GM21423 (cell line): Measurements from ENCODE around the gene TPTE.
"Not testable (repeated sequence)": the region's sequence is repeated elsewhere in the genome, so short reads cannot be mapped to it uniquely, and the experiment has no call there.

ENCODE experiments used
- ATAC-seq: cut with Tn5 transposase; IDR thresholded peaks from one replicate; pipeline ENCODE4 v1.9.1; 2021; ENCODE audit warnings: mild to moderate bottlenecking, moderate library complexity; ENCODE audit not compliant: unreplicated experiment

TPTE gene

DNA sequence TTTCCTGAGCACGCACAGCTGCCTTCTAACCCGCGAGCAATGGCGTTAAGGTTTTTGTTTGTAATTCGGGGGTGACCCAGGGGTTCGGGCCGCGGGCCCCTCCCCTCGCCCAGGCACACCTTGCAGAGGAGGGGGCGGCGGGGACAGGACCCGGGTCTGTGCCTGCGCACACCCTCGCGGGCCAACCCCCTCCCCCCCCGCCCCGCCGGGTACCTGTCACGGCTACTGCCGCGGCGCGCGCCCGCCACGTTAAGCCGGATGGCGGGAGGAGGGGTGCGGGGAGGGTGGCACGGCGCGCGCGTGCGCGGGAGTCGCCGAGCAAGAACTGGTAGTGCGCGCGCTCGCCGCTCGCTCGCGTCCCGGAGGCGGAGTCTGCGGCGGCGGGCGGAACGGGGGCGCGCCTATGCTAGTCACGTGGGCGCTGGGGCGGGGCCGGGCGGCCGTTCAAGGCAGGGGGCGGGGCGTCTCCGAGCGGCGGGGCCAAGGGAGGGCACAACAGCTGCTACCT lies at the start of gene TPTE:
Gene TPTE (plus strand): TSS at position 493 of the 508 bp plus-strand sequence. CDS start 17,141 bp downstream, outside the sequence.
- no peak for ATAC-seq

DNA sequence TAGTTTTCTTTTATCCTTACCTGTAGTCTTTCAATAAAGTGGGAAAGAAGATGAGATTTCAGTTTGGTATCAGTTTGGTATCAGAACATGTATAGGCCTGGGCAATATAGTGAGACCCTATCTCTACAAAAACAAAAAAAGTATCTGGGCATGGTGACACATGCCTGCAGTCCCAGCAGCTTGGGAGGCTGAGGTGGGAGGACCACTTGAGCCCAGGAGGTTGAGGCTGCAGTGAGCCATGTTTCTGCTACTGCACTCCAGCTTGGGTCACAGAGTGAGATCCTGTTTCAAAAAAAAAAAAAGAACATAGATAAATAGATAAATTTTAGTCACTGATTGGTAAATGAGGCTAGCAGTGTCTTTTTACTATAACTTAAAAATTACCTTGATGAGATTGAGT lies 49.4 kb upstream of the TPTE start:
- not testable (repeated sequence) for ATAC-seq

GRCh38 chr21:10477794-10478193 lies 43.6 kb upstream of the TPTE start:
- not testable (repeated sequence) for ATAC-seq

- ATAC-seq, result not testable (repeated sequence)
These were observed 41.5 kb upstream of the TPTE start for GRCh38 chr21:10479875-10480274.

- ATAC-seq, result not testable (repeated sequence)
These were observed 36.5 kb upstream of the TPTE start for GRCh38 chr21:10484864-10485263.

GRCh38 chr21:10490453-10490852 lies 30.9 kb upstream of the TPTE start:
- not testable (repeated sequence) for ATAC-seq

DNA sequence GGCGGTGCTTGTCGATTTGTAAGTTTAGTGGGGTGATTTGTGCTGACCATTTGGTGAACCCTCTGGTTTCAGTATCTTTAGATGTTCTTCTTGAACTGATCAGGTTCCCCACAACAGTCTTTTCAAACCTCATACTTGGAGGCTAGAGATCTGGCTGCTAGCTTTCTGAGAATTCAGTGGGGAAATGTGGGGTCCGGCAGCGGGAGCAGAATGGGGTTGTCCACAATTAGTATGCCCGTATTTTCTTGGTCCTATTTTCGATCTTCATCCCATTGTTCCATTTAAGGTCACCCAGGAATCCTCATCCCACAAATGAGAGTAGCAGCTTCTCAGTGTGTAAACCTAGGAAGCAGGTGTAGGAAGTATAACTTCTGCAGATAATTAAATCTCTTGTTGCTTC lies 10.3 kb upstream of the TPTE start:
- ATAC-seq, result no peak

- not testable (repeated sequence) for ATAC-seq
These were observed 4.5 kb upstream of the TPTE start for GRCh38 chr21:10516889-10517288.

- not testable (repeated sequence) for ATAC-seq
These were observed 3.5 kb upstream of the TPTE start for GRCh38 chr21:10517904-10518303.

DNA sequence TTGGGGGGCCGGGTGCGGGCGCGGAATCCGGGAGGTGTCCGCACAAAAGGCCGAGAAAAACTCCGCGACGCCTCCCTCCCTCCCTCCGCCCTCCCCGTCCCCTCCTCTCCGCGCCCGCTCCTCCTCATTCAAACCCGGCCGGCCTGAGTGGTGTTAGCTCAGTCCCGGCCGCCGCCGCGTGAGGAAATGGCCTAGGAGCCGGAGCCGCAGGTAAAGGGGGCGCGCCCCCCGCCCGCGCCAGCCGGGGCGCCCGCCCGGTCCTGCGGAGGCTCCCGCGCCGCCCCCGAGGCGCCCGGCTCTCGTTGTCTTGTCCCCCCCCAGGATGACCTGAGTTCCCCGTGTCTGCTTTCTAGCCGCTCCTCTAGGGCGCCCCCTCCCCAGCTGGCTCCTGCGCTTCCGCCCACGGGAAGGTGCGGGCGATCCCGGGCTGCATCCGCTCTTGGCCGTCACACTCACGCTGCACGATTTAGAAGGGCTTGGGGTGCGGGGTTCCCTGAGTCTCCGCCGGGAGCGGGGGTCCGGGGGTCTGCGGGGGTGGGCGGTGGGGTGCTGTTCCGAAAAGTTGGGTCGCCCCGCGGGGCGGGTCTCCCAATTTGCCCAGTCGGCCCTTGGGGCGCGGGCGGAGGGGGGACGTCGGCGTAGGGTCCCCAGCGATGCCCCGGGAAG lies 585 bp downstream of the TPTE start:
- ATAC-seq, result not testable (repeated sequence)

DNA sequence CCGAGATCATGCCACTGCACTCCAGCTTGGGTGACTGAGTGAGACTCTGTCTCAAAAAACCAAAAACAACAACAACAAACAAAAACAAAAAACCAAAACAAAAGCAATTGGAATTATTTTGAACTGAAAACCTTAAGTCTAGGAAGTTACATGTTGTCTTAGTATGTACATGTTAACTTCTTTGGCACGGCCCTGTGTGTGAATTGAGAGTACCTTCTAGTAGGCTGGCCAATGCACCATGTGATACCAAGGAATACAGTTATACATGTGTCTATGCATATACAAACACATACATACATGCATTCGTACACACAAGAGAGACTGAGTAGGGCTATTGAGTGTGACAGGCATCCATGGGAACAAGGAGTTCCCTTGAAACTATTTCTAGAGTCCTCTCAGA lies 18.6 kb downstream of the TPTE start:
- ATAC-seq, result no peak

GRCh38 chr21:10544376-10544775 lies 23.0 kb downstream of the TPTE start:
- not testable (repeated sequence) for ATAC-seq

DNA sequence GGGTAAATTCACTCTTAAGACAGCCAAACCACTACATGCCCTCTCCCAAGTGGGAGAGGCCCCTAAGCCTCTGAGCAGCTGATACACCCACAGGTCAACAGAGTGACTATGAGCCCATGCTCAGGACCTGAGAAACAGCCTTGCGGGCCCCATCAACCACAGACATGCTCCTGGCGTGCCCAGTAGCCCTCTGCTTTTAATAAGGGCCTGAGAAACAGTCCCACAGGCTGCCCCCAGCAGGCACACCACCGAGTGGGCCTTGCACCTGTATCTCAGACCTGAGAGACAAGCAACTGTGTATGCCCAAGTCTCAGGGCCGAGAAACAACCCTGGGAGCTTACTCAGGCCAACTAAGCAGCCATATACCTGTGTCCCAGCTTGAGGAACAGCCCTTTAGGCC lies 26.5 kb downstream of the TPTE start:
- ATAC-seq, result not testable (repeated sequence)

DNA sequence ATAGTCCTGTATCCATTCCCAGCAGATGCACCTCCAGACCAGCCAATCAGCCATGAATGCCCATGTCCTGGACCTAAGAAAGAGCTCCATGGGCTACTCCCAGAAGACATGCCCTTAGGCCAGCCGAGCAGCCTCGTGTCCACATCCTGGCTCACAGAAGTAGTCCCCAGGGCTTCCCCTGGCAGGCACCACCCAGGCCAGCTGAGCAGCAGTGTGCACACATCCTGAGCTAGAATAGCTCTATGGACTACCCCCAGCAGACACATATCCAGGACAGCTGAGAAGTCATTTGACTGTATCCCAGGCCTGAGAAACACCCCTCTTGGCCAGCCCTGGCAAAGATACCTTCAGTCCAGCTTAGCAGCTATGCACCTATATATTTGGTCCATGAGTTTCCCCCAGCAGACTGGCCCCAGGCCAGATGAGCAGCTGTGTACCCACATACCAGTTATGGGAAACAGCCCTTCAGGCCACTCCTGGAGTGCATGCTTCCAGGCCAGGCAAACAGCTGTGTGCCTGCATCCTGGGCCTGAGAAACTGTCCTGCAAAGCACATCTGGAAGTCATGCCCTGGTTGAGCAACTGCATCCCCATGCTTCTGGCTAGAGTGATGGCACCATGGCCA lies 27.1 kb downstream of the TPTE start:
- ATAC-seq, result not testable (repeated sequence)

- ATAC-seq, result not testable (repeated sequence)
These were observed 49.4 kb downstream of the TPTE start for GRCh38 chr21:10570803-10571202.

DNA sequence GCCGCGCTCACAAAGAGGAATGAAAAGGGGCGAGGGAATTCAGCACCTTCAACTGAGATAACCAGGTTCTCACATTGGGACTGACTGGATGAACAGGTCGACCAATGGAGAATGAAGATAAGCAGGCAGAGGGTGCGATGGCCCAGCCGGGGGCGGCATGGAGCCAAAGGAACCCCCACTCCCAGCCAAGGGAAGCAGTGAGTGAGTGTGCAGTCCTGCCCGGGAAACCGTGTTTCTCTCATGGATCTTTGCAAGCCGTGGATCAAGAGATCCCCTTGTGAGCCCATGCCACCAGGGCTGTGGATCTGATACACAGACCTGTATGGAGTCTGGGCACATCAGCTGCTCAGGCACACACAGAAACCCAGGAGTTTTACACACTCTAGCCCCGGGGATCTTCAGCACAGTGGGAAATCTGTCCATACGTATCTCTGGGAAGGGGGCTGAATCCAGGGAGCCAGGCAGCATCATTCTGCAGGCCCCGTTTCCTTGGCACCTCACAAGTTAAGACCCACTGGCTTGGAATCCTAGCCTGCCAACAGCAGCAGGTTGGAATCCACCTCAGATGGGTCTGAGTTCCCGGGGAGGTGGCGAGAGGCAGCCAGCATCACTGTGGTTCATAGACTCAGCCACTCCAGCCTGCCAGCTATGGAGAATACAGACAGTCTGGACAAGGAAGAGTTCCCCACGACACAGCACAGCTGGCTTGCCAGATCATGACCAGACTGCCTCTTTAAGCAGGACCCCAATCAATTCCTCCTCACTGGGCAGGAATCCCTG lies 53.3 kb downstream of the TPTE start:
- not testable (repeated sequence) for ATAC-seq

- ATAC-seq, result no peak
These were observed 53.9 kb downstream of the TPTE start for GRCh38 chr21:10575311-10575667.

- ATAC-seq, result not testable (repeated sequence)
These were observed 57.5 kb downstream of the TPTE start for GRCh38 chr21:10578910-10579309.

DNA sequence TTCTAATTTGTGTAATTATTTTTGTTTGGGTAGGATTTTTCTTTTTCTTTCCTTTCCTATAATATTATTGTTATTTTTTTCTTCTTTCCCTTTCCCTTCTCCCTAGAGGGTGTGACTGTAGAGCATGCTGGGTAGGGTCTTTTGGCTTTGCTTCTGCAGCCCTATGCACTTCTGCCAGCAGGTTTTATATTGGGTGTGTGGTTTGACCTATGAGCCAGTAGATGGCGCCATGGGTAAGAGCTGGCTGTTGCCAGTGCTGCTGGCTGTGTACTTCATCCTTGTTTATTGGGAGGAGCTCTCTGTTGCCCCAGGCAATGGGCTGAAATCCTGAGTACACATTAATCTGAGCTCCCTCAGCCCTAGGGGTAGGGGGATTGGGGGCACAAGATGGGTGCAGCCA lies 67.7 kb downstream of the TPTE start:
- ATAC-seq, result not testable (repeated sequence)

DNA sequence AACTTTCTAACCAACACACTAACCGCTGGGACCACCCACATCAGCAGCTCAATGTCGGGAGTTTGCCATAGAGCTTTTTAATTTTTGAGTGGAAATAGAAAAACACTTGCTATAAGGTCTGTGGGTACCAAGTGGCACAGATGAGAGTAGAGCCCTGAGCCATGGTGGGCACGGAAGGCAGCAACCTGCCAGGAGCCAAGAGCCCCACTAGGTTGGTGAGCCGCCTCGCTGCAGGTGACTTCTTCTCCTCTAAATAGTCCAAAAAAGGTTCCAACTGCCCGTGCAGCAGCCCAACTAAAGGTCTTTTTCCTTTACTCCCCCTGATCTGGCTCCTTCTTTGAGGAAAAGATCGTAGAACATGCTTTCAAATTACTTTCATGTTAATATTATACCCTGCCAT lies 85.7 kb downstream of the TPTE start:
- not testable (repeated sequence) for ATAC-seq

DNA sequence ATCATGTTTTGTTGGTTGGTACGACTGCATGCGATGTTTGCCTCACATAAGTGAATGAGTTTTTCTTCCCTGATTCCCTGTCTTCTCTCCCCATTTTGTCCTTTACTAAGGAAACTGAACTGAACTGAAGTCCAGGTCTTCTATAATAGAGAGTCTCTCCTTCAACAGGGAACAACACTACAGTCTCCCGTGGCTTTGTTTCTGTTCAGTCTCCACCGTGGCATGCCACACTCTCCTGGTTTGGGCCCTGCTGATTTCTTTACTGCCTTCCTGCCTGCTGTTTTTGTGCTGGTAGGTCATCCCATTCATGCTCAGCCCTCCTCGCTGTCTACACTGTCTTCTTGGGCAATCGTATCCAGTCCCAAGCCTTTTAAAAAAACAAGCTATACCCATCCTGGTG lies 92.9 kb downstream of the TPTE start:
- ATAC-seq, result not testable (repeated sequence)

GRCh38 chr21:10616061-10616460 lies 94.7 kb downstream of the TPTE start:
- not testable (repeated sequence) for ATAC-seq
